AG09319 (cell line): ENCODE data around the gene DNAJC1.

Experiments
- DNase-seq: peaks from one replicate; pipeline ENCODE4 v3.0.0-alpha.2; 2010; ENCODE audit warnings: low read depth; ENCODE audit errors: extremely low read depth
- TF ChIP-seq, protein P1 (sequence below): IDR thresholded peaks from 2 replicates; pipeline ENCODE4 v1.5.1; 2011; ENCODE audit warnings: low read depth, mild to moderate bottlenecking, inconsistent platforms, low read length, moderate library complexity

The DNAJC1 gene

DNA sequence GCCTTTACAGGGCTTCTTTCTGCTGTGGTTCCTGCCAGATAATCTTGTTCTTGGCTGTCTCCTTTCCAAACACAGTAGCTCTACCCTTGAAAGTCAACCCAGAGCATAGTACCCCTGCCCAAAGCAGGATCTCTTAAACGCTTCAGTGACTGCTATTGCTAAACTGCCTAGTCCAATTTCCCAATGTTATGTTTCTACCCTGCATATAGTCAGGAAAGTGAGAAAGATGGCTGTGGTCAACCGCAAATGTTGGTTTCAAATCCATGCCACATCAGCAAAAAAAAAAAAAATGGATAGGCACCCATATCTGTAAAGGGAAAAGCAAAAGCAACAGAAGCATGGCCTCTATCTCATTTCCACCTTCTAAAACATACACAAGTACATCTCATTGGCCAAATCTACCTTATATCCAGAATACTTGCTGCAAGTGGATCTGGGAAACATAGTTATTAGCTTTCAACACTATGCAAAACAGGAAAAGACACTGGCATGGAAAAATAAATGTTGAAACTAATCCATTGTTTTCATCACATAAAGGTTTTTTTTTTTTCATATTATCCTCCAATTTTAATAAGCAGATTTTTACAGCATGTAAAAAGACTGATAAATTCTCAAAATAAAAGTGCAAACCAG is 59.8 kb downstream of the DNAJC1 start:
- TF ChIP-seq, protein P1, sequence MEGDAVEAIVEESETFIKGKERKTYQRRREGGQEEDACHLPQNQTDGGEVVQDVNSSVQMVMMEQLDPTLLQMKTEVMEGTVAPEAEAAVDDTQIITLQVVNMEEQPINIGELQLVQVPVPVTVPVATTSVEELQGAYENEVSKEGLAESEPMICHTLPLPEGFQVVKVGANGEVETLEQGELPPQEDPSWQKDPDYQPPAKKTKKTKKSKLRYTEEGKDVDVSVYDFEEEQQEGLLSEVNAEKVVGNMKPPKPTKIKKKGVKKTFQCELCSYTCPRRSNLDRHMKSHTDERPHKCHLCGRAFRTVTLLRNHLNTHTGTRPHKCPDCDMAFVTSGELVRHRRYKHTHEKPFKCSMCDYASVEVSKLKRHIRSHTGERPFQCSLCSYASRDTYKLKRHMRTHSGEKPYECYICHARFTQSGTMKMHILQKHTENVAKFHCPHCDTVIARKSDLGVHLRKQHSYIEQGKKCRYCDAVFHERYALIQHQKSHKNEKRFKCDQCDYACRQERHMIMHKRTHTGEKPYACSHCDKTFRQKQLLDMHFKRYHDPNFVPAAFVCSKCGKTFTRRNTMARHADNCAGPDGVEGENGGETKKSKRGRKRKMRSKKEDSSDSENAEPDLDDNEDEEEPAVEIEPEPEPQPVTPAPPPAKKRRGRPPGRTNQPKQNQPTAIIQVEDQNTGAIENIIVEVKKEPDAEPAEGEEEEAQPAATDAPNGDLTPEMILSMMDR = no peak

DNA sequence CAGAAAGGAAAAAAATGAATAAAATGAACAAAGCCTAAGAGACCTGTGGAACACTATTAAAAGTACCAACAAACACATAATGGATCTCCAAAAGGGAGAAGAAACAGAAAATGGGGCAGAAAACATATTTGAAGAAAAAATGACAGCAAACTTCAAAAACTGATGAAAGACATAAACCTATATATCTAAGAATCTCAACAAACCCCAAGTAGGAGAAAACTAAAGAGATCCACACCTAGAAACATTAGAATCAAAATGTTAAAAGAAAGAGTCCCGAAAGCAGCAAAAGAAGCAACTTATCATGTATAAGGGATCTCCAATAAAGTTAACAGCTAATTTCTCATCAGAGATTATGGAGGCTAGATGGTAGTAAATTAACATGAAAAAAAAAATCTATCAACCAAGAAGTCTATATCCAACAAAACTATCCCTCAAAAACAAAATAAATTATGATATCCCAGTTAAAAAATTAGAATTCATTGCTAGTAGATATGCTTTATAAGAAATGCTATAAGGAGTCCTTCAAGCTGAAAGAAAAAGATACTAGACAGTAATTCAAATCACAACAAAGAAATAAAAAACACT is 68.0 kb downstream of the DNAJC1 start:
- TF ChIP-seq, protein P1 = no peak
- DNase-seq = no peak

More for the DNA sequence above, 59.8 kb downstream of the DNAJC1 start:
- DNase-seq = no peak

DNA sequence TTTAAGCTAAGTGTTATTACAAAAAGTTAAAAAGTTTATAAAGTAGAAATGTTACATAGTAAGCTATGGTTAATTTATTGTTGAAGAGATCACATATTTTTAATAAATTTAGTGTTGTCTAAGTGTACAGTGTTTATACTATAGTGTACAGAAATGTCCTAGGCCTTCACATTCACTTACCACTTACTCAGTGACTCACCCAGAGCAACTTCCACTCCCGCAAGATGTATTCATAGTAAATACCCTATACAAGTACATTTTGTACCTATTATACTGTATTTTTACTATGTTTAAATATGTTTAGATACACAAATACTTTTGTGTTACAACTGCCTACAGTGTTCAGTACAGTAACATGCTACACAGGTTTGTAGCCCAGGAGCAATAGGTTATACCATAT is 69.2 kb downstream of the DNAJC1 start:
- TF ChIP-seq, protein P1 = no peak
- DNase-seq = no peak

DNA sequence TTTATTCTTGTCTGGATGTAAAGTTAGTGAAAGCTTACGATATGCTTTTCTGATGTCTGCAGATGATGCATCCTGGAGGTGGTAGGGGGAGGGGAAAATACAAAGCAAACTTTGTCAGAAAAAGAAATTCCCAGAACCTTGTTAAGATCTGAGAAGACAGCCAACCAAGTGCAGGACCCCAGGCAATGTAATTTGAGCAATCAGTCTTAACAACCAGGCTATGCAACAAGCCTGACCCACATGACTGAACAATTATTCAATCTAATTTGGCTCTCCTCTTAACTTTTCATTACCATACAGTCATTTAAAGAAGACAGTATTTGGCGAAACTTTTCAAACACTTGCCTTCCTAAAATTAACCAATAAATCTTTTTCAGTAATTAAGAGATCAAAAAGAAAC is 74.5 kb downstream of the DNAJC1 start:
- TF ChIP-seq, protein P1 = no peak
- no peak for DNase-seq

DNA sequence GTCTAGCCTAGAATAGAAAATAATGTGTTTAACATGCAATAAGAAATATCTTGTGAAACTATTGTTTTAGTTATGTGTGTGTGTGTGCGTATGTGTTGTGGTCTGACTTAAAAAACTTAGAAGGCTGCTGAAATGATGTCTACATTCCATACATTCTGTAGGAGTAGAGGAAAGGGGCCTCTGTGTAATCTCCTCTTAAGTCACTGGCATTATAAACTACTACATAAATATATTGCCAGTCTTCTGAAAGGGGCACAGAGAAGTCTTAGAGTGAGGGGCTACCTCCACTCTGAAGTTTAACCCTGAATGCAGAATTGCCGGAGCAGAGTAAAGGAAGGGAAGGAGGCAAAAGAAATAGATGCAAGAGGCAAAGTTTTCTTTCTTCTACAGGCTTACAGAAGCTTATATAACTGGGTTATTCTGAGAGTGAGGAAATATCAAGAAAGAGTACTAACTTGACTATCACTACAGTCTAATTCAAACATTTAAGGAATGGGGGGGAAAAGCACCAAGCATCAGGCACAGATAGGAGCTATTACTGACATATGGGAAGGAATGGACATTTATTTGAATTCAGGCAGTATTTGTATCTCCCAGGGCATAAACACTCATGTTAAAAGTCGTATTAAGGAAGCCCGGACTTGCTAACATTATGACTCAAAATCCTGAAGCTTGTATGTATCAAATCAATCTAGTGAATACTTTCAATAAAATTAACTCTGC is 75.7 kb downstream of the DNAJC1 start:
- no peak for DNase-seq
- TF ChIP-seq, protein P1 = no peak

DNA sequence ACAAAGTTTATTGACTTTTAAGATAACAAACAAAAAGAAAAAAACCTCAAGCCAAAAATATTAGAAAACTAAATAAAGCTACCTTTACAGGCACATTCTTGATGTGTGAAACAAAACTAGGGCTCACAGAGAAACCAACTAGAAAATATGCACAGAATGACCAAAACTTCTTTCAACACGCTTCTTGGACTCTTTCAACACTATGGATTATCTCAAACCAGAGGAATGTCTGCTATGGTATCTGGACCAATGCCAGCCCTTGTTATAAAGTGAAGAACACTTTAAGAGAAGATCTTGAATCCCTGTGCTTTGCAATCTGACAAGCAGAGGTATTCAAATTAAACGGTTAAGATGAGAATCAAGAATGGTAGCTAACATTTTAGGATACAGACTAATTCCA is 76.6 kb downstream of the DNAJC1 start:
- peak; percentile 69 for DNase-seq
- TF ChIP-seq, protein P1 = no peak

DNA sequence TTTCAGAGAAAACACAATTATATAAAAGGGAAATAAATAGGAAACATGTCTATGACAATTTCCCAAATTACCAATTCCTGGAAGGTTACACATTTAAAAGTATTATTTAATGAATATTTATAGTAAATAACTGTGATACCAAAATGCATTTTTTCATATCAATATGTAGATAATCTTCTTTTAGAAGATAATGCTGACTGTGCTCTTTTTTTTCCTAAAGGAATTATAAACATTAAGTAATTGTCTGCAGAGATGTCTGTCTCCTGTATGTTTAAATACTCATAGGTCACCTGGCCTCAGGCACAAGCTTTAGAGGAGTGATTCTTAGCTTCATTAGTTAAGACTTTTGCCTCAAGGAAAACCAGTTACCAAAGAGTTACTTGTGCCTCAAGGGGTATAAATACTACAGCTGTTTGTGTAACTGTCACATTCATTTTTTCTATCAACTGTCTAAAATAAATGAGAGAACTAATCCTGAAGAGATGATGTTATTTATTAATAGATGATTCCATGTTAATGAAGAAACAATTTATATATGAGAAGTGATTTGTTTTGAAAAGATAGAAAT is 77.1 kb downstream of the DNAJC1 start:
- TF ChIP-seq, protein P1 = no peak
- DNase-seq = no peak
